Right forelimb (tissue), 1 donor: ENCODE results near the gene FKBP3.
"Not testable (repeated sequence)": the region's sequence is repeated elsewhere in the genome, so short reads cannot be mapped to it uniquely, and the experiment has no call there.

Experiments used
- DNase-seq: peaks from one replicate; pipeline ENCODE4 v3.0.0-alpha.2; 2018

The FKBP3 gene

DNA sequence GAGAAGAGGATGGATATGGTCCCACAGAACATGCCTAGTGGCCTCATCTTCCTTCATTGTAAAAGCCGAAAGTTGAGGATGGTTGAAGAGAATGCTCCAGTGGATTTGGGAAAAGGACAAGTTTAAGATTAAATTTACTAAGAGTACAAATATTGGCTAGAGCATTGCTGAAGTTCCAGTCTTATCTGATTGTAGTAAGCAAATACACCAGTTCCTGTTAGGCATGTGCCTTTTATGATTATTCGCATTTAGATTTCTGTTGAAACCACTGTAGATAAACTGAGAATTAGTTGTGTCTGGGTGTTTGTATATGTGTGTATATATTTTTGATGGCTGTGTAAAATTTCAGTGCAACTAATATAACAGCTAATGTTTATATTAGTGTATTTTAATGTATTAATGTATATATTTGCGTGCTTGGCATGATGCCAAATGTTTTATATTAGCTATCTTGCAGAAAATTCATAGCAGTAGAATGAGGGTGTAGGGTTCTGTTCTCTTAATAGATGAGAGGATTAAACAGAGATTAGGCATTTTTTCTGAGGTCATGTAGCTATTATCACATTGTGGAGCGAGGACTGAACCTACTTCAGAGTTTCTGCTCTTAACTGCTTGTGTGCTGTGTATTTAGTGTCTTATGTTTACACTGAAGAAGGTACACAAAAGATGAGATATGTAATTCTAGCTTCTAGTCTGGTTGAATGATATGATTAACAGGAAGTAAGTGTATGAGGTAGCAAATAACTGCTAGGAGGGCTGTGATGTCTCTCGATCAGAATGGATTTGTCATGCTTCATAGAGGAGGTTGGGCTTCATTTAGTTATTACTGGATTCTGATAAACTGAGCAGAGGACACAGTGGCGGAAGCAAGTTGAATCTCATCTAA, 21.1 kb downstream of the FKBP3 start:
- no peak for DNase-seq

DNA sequence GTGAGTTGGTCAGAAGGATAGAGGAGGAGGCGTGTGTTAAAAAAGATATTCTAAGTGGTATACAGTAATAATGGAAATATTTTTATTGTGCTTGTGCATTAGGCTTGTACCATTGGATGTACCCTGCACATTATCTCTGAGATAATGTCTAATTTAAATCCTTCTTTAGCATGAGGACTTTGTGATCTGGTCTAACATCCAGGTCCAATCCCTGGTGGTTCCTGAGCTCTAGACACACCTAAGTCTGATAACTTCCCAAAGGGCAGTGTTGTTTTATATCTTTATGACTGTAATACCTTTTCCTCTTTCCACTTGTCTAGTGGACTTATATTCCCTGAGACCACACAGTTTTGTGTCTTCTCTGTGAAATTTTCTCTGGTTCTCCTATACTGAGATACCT, 29.7 kb downstream of the FKBP3 start:
- DNase-seq, result no peak

DNA sequence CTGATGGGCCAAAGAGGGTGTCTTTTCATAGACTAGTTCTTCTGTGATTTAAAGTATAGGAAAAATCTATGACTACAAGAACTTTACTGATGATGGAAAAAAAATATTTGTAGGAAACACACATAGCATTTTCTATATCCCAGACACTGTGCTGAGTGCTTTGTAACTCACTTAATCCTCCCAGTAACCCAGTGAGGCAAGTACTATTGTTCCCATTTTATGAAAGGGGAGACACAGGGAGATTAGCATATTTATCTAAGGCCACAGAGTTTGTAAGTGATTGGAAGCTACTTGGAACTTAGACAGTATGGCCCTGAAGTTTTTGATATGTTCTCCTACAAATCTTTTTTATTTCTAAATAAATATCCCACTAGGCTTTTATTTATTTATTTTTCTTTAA, 30.5 kb downstream of the FKBP3 start:
- no peak for DNase-seq

DNA sequence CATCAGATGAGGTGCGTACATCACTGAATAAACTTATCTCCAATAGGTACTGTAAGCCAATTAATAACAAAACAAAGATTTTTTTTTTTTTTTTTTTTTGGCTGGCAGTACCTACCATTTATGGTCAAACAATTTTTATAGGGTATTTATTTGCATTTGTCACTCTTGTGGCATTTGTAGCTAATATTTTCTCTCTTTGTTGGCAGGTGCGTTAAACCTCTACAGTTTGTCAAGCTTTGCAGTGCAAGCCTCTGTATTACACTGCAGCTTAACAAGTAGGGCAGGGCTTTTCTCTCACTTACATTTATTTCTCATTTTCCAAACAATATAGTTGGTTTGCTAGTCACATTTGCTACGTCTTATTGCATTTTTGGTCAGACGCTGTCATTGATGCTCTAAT, 38.1 kb downstream of the FKBP3 start:
- no peak for DNase-seq

DNA sequence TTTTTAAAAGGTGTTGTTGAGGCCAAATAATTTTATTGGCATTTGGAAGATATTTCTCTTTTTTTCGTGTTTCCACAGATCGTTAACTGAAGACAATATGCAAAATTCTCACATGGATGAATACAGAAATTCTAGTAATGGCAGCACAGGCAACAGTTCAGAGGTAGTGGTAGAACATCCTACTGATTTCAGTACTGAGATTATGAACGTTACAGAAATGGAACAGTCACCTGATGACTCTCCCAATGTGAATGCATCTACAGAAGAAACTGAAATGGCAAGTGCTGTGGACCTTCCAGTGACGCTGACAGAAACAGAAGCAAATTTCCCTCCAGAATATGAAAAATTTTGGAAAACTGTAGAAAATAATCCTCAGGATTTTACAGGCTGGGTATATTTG, 39.1 kb downstream of the FKBP3 start:
- DNase-seq, result no peak

DNA sequence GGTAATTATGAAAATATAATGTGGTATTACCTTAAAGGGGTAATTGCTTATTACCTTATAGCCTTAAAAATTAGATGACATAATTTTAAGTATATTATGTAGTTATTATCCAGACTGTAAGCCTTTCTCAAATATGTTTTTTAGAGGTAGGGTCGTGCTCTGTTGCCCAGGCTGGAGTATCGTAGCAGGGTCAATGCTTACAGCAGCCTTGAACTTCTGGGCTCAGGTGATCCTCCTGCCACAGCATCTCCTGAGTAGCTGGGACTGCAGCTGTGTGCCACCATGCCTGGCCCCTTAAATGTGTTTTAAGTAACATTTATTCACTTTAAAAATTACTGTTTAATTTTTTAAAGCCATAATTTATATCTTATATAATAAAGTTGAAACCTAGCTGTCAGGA, 40.0 kb downstream of the FKBP3 start:
- no peak for DNase-seq

DNA sequence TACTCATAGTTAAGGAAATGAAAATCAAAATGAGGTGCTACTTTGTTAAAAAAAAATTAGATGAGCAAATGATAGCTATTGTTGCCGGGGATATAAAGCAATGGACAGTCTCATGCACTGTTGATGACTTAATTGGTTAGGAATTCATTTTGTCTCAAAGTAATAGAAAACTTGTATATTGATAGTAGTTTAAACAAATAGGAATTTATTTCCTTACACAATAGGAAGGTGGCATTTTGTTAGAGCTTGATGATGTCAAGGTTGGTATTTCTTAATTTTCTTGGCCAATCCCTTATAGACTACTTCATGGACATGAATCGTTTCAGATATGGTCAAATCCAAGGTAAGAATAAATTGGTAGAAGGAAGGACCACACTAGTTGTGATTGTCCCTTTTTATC, 42.6 kb downstream of the FKBP3 start:
- DNase-seq, result no peak

DNA sequence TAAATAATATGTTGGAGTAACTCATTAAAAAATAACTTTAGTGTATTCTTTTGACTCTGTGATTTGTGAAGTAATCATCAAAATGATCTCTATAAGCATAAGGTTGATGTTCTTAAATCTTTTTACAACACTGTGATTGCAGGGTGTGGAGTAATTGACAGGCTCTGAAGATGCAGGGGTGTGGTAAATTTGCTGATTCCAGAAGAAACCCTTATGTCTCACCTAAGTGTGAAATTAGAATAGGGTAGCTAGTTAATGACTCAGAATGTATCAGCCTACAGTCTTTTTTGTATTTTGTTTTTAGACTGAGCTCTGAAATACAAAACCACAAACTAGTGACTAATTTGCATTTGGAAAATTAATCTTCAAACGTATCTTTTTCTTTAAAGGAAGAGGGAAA, 44.5 kb downstream of the FKBP3 start:
- DNase-seq, result no peak

DNA sequence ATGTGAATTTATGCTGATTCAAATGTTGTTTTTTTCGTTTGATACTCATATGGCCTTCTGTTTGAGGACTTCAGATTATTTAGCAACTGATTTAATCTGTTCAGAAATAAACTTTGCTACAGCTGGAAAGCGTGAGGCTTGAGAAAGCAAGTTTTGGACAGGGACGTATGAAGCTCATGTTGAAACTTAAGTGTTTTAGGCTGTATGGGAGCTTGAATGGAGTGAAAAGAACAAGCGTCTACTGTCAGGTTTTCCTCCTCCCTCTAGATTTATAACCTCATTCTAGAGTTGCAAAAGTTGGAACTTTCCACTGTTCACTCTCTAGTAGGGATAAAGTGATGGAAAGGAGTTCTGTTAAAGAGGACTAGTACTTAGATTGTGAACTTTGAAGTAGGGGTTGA, 49.3 kb downstream of the FKBP3 start:
- DNase-seq, result no peak

DNA sequence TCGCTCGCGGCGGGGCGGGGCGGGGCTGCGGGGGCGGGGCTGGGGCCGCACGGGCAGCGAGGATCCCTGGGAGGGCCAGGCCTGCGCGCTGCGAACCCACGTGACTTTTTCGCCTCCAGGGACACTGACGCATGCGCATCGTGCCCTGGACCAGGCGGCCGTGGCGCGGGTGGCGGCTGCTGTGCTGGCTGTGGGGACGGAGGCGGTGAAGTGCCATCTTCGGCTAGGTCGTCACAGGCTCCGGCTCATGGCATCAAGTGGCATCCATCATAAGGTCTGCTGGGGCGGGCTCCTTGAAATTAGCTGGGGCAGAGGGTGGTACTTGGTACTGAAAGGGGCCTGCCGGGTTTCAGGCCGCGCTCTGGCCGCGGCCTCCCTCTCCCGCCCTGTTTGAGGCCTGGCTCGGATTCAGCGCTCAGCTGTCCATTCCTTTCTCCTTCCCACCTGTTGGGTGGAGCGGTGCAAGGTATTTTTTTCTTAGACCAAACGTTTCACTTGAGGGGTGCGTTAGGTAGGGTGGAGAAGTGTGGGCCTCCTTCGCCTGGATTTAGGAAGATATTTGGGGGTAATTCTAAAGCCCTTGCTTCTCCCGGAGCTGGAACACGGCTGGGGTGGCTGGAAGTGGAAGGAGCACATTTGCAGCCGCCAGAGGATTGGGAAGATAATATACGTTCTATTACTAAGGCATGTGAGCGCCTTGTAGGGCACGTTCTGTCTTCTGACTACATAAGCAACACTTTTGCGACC, 50.1 kb downstream of the FKBP3 start, which contains the start of gene PRPF39:
Gene PRPF39, plus strand, starts transcription at position 141 of the 747 bp plus-strand sequence. CDS start 11,124 bp downstream, outside the sequence.
- peak; percentile 97 for DNase-seq

DNA sequence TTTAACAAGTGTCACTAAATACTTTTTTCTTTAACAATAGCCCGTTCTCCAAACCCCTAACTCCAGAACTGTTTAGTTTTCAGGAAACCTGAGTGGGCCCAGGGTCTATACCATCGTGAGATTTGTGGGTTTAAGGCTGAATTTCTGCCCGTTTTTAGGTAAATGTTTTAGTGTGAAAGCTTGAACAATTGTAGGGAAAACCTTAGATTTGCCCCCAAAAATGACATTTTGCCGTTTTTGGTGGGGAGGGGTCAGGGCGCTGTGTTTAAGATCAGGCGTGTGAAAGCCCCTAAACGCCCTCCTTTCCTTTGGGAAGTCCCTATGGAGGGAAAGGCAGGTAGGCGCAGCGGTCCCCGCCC, 50.7 kb downstream of the FKBP3 start:
- no peak for DNase-seq

DNA sequence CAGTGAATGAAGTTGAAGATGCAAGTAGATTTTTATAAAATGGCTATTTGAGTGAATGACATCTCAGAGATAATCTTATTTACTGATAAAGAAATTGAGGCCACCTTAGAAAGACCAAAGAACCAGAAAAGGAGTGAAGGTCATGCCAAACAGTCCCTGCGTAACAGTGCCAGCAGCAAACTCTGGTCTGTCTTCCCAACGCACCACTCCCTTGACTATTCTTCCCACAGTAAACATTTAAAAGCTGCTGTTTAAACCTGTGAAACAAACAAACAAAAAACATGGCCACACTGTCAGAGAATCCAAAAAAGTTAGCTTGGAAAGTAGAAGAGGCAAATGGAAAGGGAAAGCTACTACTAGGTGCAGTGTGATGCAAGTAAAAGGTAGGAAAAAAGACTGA, 51.9 kb downstream of the FKBP3 start:
- no peak for DNase-seq

DNA sequence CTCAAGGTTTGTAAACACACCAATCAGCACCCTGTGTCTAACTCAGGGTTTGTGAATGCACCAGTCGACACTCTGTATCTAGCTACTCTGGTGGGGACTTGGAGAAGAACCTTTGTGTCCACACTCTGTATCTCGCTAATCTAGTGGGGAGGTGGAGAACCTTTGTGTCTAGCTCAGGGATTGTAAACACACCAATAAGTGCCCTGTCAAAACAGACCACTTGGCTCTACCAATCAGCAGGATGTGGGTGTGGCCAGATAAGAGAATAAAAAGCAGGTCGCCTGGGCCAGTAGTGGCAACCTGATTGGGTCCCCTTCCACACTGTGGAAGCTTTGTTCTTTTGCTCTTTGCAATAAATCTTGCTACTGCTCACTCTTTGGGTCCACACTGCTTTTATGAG, 53.2 kb downstream of the FKBP3 start:
- DNase-seq, result not testable (repeated sequence)

DNA sequence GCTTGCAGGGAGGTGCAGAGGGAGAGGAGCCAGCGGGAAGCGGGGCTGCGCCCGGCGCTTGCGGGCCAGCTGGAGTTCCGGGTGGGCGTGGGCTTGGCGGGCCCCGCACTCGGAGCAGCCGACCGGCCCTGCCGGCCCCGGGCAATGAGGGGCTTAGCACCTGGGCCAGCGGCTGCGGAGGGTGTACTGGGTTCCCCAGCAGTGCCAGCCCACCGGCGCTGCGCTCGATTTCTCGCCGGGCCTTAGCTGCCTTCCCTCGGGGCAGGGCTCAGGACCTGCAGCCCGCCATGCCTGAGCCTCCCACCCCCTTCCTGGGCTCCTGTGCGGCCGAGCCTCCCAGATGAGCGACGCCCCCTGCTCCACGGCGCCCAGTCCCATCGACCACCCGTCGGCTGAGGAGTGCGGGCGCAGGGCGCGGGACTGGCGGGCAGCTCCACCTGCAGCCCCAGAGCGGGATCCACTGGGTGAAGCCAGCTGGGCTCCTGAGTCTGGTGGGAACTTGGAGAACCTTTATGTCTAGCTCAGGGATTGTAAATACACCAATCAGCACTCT, 53.8 kb downstream of the FKBP3 start:
- DNase-seq, result not testable (repeated sequence)

DNA sequence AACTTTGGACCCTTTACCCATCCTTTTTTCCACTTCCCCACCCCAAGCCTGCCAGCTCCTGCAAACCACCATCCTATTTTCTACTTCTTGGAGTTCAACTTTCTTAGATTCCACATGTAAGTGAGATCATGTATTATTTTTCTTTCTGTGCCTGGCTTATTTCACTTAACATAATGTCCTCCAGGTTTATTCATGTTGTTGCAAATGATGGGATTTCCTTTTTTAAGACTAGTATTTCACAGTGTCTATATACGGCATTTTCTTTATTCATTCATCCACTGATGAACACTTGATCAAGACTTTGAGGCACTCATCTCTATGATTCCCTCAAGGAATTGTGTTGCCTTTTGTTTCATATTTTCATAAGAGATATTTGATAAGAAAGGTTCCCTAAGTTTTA, 56.0 kb downstream of the FKBP3 start:
- DNase-seq, result no peak

DNA sequence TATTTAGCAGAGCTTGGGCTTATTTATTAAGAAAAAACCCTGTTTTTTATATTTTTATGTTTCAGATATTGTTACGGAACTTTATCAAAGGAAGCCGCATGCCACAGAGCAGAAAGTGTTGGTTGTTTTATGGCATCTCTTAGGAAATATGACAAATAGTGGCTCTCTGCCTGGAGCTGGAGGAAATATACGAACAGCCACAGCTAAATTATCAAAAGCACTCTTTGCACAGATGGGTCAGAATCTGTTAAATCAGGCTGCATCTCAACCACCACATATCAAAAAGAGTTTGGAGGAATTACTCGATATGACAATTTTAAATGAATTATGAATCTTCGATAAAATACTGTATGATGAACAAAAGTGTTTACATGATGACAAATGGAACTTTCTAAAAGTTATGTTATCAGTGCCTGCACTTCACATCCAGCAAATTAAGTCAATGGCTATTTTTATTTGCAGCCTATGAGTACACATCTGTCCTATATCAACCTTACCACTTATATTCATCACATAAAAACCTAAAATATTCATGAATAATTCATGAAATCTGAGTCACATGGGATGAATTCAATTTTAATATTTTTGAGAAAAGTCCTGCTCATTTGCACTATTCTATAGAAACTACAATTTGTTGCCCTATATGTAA, 60.9 kb downstream of the FKBP3 start:
- no peak for DNase-seq

DNA sequence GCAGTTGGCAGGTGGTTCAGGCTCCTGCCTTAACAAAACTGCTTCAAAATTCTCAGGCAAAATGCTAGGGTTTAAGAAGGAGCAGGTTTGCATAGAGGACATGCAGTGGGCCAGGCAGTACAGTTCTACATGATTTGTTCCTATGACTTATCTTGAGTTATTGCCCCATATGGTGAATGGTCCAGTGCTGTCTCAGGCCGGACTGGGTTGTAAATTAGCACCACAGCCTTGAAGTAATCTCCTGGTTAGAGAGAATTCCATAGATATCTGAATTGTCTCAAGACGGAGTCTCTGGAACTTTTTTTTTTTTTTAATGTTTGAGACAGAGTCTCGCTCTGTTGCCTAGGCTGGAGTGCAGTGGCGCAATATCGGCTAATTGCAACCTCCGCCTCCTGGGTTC, 62.2 kb downstream of the FKBP3 start:
- DNase-seq, result no peak

DNA sequence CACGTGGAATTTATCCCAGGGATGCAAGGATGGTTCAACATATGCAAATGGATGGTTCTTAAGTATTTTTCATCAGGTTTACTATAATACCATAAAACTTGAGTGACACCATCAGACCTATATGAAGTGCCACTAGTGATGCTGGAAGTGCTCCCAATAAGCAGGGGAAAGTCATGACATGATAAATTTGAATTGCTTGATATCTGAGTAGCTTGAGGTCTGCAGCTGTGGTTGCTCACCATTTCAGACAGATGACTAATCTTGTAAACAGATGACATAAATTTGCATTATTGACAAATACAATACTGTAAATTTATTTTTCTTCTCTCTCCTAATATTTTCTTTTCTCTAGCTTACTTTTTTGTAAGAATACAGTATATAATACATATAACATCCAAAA, 64.1 kb downstream of the FKBP3 start:
- no peak for DNase-seq

DNA sequence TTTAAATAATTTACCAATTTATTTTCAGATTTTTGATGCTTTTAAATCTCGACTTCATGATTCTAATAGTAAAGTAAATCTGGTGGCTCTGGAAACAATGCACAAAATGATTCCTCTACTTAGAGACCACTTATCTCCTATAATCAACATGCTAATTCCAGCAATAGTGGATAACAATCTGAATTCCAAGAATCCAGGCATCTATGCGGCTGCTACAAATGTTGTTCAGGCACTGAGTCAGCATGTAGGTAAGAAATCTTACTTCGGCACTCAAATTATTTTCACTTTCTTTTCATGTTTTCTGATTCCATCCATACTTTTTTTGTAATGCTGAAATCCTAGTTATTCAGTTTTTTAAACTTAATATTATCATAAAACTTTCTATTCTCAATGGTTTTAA, 65.9 kb downstream of the FKBP3 start:
- DNase-seq, result no peak

DNA sequence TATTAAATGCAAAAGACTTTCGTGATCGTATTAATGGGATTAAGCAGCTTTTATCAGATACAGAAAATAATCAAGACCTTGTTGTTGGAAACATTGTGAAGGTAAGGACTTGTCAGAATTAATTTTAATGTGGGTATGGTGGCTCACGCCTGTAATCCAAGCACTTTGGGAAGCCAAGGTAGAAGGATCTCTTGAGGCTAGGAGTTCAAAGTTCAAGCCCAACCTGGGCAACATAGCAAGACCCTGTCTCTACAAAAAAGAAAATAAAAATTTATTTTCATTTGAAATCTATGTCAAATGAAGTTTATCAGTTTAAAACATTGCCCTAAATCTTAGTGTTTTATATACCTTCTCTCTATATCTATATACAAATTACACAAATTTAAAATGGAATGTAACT, 67.6 kb downstream of the FKBP3 start:
- DNase-seq, result no peak

DNA sequence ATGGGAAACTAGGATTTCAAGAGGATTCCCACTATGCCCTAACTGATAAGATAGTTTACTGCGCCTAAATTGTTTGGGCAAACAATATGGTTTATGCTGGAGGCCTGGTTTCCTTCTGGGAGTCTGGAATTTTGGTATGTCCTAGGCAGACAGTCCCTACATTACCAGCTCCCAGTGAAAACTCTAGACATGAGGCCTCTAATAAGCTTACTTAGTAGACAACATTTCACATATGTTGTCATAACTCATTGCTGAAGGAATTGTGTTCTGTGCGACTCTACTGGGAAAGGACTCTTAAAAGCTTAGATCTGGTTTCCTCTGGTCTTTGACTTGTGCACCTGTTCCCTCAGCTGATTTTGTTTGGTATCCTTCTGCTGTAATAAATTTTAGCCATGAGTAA, 68.3 kb downstream of the FKBP3 start:
- no peak for DNase-seq
